GM19099 (cell line): ENCODE results near the gene ULBP1.

ENCODE experiments used
- POLR2A ChIP-seq: IDR thresholded peaks from 3 replicates; pipeline ENCODE4 v1.6.1; 2011; ENCODE audit warnings: low read depth; ENCODE audit not compliant: insufficient read length; ENCODE audit errors: extremely low read depth

ULBP1 gene

DNA sequence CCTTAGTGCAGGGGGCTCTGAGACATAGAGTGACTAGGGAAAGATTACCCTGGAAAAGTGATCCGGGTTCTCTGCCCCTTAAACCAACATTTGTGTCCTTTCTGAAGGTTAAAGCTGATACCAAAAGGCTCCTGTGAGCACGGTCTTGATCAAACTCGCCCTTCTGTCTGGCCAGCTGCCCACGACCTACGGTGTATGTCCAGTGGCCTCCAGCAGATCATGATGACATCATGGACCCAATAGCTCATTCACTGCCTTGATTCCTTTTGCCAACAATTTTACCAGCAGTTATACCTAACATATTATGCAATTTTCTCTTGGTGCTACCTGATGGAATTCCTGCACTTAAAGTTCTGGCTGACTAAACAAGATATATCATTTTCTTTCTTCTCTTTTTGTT lies 15.1 kb upstream of the ULBP1 start:
- TF ChIP-seq POLR2A, result no peak

DNA sequence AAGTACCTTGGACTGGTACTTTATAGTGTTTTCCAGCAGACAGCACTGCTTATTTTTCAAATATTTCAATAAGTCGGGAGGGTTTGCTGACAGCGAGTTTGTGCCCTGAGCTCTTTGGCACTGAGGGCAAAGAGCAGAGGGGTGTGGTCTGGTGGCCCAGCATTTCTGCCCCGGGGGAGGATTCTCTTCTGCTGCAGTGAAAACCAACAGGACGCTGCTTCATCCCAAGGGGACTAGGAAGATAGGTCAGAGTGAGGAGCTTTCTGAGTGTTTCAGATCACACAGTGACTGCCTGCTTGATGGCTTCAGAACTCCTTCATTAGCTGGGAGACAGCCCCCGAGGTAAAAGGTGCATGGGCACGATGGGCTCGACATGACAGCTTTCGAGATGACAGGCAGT lies 13.3 kb upstream of the ULBP1 start:
- TF ChIP-seq POLR2A, result no peak

DNA sequence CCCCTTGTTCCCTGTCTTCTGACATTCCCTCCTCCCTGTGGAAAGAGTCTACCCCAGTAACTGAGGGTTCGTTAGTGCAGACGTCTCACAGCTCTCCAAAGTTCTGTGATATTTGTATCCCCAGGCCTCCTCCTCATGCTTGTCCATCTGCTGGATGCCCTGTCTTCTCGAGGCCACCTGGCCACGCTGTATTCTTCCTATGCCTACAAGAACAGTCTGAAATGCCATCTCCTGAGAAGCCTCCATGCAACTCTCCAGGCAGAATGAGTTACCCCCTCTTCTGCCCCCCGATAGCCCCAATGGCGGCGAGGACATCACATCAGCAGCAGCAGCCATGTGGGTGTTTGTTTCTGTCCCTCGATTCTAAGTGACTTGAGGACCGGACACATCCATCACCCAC lies 12.6 kb upstream of the ULBP1 start:
- TF ChIP-seq POLR2A, result no peak

DNA sequence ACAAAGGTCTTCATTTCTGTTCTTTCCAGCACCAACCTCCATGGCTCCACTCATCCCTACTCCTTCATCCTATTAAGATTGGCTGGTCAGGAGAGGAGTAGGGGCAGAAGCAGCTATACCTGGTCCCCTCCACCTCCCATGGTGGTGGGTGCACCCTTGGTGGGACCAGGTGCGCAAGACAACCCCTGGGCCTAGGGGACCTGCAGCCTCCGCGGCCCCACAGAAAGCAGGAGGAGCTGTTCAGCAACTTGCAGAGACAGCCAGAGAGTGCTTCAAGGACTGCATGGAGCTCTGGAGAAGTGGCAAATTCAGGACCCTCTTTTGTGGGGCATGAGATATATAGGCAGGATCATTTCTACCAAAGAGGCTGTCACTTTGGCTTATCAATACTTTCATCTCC lies 12.1 kb upstream of the ULBP1 start:
- no peak for TF ChIP-seq POLR2A

DNA sequence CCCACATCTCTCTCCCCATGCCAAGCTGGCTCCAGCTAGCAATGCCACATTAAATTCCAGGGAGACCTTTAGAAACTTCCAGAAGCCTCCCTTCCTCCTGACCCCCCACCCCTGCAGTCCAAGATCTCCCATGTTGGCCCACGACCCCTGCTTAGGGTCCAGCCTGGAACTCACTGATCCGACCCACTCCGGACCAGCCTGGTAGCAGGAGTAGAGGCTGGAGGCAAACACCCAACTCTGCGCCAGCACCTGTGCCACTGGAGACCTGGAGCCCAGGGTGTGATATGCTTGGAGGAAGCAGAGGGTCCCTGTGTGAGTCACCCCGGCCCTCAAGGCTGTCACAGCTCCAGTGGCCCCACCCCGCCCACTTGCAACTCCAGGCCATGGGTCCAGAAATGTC lies 3.3 kb upstream of the ULBP1 start:
- TF ChIP-seq POLR2A, result no peak

GRCh38 chr6:149961728-149962425 lies 1.9 kb upstream of the ULBP1 start:
- TF ChIP-seq POLR2A, result no peak

- no peak for TF ChIP-seq POLR2A
Observed at GRCh38 chr6:149962461-149963211, 1.1 kb upstream of the ULBP1 start.

DNA sequence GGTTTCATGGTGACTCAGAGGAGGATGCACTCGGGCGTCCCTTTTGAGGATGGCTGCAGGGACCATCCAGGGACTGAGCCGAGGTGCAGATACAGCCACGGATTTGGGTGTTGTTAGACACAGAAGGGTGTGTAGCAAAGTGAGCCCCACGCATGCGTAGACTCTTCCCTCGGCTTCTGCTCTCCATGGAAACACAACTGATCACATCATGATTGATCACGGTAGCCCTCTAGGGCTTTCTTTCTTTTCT lies 606 bp upstream of the ULBP1 start:
- no peak for TF ChIP-seq POLR2A

GRCh38 chr6:149964308-149965193 lies 808 bp downstream of the ULBP1 start:
- no peak for TF ChIP-seq POLR2A

GRCh38 chr6:149965194-149966020 lies 1.7 kb downstream of the ULBP1 start:
- no peak for TF ChIP-seq POLR2A

GRCh38 chr6:149967591-149967990 lies 3.8 kb downstream of the ULBP1 start:
- TF ChIP-seq POLR2A, result no peak

GRCh38 chr6:149969635-149970034 lies 5.9 kb downstream of the ULBP1 start:
- no peak for TF ChIP-seq POLR2A

- no peak for TF ChIP-seq POLR2A
Observed at GRCh38 chr6:149974825-149975224, 11.1 kb downstream of the ULBP1 start.

GRCh38 chr6:149975400-149975799 lies 11.7 kb downstream of the ULBP1 start:
- TF ChIP-seq POLR2A, result no peak

- TF ChIP-seq POLR2A, result no peak
Observed at GRCh38 chr6:149977221-149977620, 13.5 kb downstream of the ULBP1 start.
